M059J (cell line): ENCODE measurements around the gene KIAA0319L. TPM values are rescaled to one million over a fixed set of nuclear protein-coding genes. Genes with fewer than 3 reads are reported as not detected.
A peak's percentile ranks its signal among the peaks of the same experiment; 100 is the strongest.

Source experiments
- DNase-seq: peaks from one replicate; pipeline ENCODE4 v3.0.0-alpha.2; 2012; ENCODE audit warnings: low read depth
- total RNA-seq: library from RNA; depleted of rRNA; stranded (reverse); fragments of >200 nt; shearing (Covaris generic); gene quantifications from 2 replicates; pipeline ENCODE4 v1.2.3, GENCODE V29; 2014

KIAA0319L gene
- total RNA-seq, 1 experiment from 2014 or later: 38.9 TPM

- DNase-seq: no peak
These were observed 6.0 kb upstream of the KIAA0319L start for GRCh38 chr1:35563166-35563565.

GRCh38 chr1:35561972-35562680, 4.9 kb upstream of the KIAA0319L start:
- no peak for DNase-seq

GRCh38 chr1:35561297-35561971, 4.2 kb upstream of the KIAA0319L start:
- DNase-seq: no peak

GRCh38 chr1:35560256-35561225, 3.3 kb upstream of the KIAA0319L start:
- no peak for DNase-seq

GRCh38 chr1:35559317-35559944, 2.2 kb upstream of the KIAA0319L start:
- DNase-seq: no peak

- DNase-seq: no peak
These were observed 1.4 kb upstream of the KIAA0319L start for GRCh38 chr1:35558374-35559316.

GRCh38 chr1:35557611-35558373, 589 bp upstream of the KIAA0319L start, which contains the start of gene NCDN:
TSS of gene NCDN (plus strand) at chr1:35557799. CDS start at chr1:35558191, 392 bp downstream.
- DNase-seq: peak; percentile 97

GRCh38 chr1:35556484-35557117, 602 bp downstream of the KIAA0319L start:
- DNase-seq: no peak

GRCh38 chr1:35555601-35556477, 1.4 kb downstream of the KIAA0319L start:
- DNase-seq: peak; percentile 66

GRCh38 chr1:35555212-35555584, 2.0 kb downstream of the KIAA0319L start:
- DNase-seq: no peak

- DNase-seq: no peak
These were observed 2.7 kb downstream of the KIAA0319L start for GRCh38 chr1:35554266-35555211.

GRCh38 chr1:35553851-35554250, 3.4 kb downstream of the KIAA0319L start:
- no peak for DNase-seq

- no peak for DNase-seq
These were observed 10.6 kb downstream of the KIAA0319L start for GRCh38 chr1:35546614-35547013.

- DNase-seq: peak; percentile 68
These were observed 12.2 kb downstream of the KIAA0319L start for GRCh38 chr1:35544976-35545375.

- peak; percentile 58 for DNase-seq
These were observed 17.4 kb downstream of the KIAA0319L start for GRCh38 chr1:35539824-35540261.

GRCh38 chr1:35539073-35539823, 18.0 kb downstream of the KIAA0319L start:
- DNase-seq: peak; percentile 59
